ENCODE results near the gene STIM1. TPM values are rescaled to one million over a fixed set of nuclear protein-coding genes. Genes with fewer than 3 reads are reported as not detected.

STIM1 gene
- total RNA-seq, 1 experiment from 2014 or later = 28.3 TPM

GRCh38 chr11:3983101-3983500, 127.6 kb downstream of the STIM1 start:
- H2AFZ ChIP-seq = no peak overlapping the region
- H3K27me3 ChIP-seq (ENCODE audit: insufficient read depth, low read depth) = no peaks in the 10 kb centered on the region
- no peak overlapping the region for H3K4me3 ChIP-seq
- H3K4me2 ChIP-seq = no peak overlapping the region
- ChIA-PET CTCF (no interaction called here), POLR2A (ENCODE audit: unreplicated experiment) (no interaction called here)
- intact Hi-C loops (cut with micrococcal nuclease; ENCODE audit: unreplicated experiment) = no loop called here
- H3K9me3 ChIP-seq (ENCODE audit: insufficient read depth, low read depth) = no peaks in the 10 kb centered on the region
- H3K4me1 ChIP-seq (replicated peaks; ENCODE audit: insufficient read depth) = no peaks in the 10 kb centered on the region
- H4K20me1 ChIP-seq (ENCODE audit: insufficient read depth) = no peaks in the 10 kb centered on the region
- H3K36me3 ChIP-seq (ENCODE audit: low read depth) = no peaks in the 10 kb centered on the region
- no peaks in the 10 kb centered on the region for H3F3A ChIP-seq (ENCODE audit: insufficient read depth, low read depth)
- TF ChIP-seq CTCF (conservative IDR thresholded peaks at IDR 0.05) = no peak
- no peak for TF ChIP-seq EZH2 (IDR thresholded peaks at IDR 0.05; ENCODE audit: low read depth)
- no peaks in the 10 kb centered on the region for H3K79me2 ChIP-seq (ENCODE audit: low read depth)
- no TSS peak for BruUV-seq (replicated peaks)
- no peak for DNase-seq
- H3K27ac ChIP-seq = no peak overlapping the region
- H3K9me2 ChIP-seq (ENCODE audit: insufficient read depth) = no peaks in the 10 kb centered on the region

- no peak overlapping the region for H3K4me2 ChIP-seq
- H3K9me2 ChIP-seq (ENCODE audit: insufficient read depth) = no peaks in the 10 kb centered on the region
- H3K79me2 ChIP-seq (ENCODE audit: low read depth) = no peaks in the 10 kb centered on the region
- no peak overlapping the region for H2AFZ ChIP-seq
- H3K9me3 ChIP-seq (ENCODE audit: insufficient read depth, low read depth) = no peaks in the 10 kb centered on the region
- DNase-seq = no peak
- ChIA-PET POLR2A (ENCODE audit: unreplicated experiment) (no interaction called here), CTCF (no interaction called here)
- no TSS peak for BruUV-seq (replicated peaks)
- no peaks in the 10 kb centered on the region for H4K20me1 ChIP-seq (ENCODE audit: insufficient read depth)
- no peaks in the 10 kb centered on the region for H3F3A ChIP-seq (ENCODE audit: insufficient read depth, low read depth)
- H3K4me1 ChIP-seq (replicated peaks; ENCODE audit: insufficient read depth) = no peaks in the 10 kb centered on the region
- TF ChIP-seq EZH2 (IDR thresholded peaks at IDR 0.05; ENCODE audit: low read depth) (no peak), CTCF (conservative IDR thresholded peaks at IDR 0.05) (no peak)
- no peak overlapping the region for H3K4me3 ChIP-seq
- no peaks in the 10 kb centered on the region for H3K36me3 ChIP-seq (ENCODE audit: low read depth)
- H3K27me3 ChIP-seq (ENCODE audit: insufficient read depth, low read depth) = no peaks in the 10 kb centered on the region
- intact Hi-C loops (cut with micrococcal nuclease; ENCODE audit: unreplicated experiment) = no loop called here
- H3K27ac ChIP-seq = no peak overlapping the region
These were observed 129.4 kb downstream of the STIM1 start for GRCh38 chr11:3984896-3985295.

GRCh38 chr11:3985631-3986030, 130.2 kb downstream of the STIM1 start:
- Histone ChIP-seq H2AFZ (no peak overlapping the region), H3K9me2 (ENCODE audit: insufficient read depth) (no peaks in the 10 kb centered on the region), H3F3A (ENCODE audit: insufficient read depth, low read depth) (no peaks in the 10 kb centered on the region), H3K4me2 (no peak overlapping the region), H3K4me1 (replicated peaks; ENCODE audit: insufficient read depth) (no peaks in the 10 kb centered on the region), H3K27me3 (ENCODE audit: insufficient read depth, low read depth) (no peaks in the 10 kb centered on the region), H3K9me3 (ENCODE audit: insufficient read depth, low read depth) (no peaks in the 10 kb centered on the region), H3K4me3 (no peak overlapping the region), H3K79me2 (ENCODE audit: low read depth) (no peaks in the 10 kb centered on the region), H3K27ac (no peak overlapping the region), H4K20me1 (ENCODE audit: insufficient read depth) (no peaks in the 10 kb centered on the region), H3K36me3 (ENCODE audit: low read depth) (no peaks in the 10 kb centered on the region)
- TF ChIP-seq CTCF (conservative IDR thresholded peaks at IDR 0.05) = no peak
- no peak for TF ChIP-seq EZH2 (IDR thresholded peaks at IDR 0.05; ENCODE audit: low read depth)
- intact Hi-C loops (cut with micrococcal nuclease; ENCODE audit: unreplicated experiment) = no loop called here
- no peak for DNase-seq
- POLR2A ChIA-PET (ENCODE audit: unreplicated experiment) = no interaction called here
- no TSS peak for BruUV-seq (replicated peaks)
- CTCF ChIA-PET = no interaction called here
